GM23248 (cell line): ENCODE measurements around the gene MRTFB.

Experiments used
- EZH2 ChIP-seq: fragments of 200-600 bp; sonication (generic); IDR thresholded peaks from 2 replicates; pipeline ENCODE4 v1.6.1; 2018; ENCODE audit warnings: antibody characterized with exemption, mild to moderate bottlenecking; ENCODE audit not compliant: insufficient read depth, poor library complexity, severe bottlenecking
- EZH2phosphoT487 ChIP-seq: fragments of 200-600 bp; sonication (generic); IDR thresholded peaks from 2 replicates; pipeline ENCODE4 v1.6.1; 2018; ENCODE audit warnings: antibody characterized with exemption, moderate library complexity, mild to moderate bottlenecking, low read depth; ENCODE audit not compliant: insufficient read depth

DNA sequence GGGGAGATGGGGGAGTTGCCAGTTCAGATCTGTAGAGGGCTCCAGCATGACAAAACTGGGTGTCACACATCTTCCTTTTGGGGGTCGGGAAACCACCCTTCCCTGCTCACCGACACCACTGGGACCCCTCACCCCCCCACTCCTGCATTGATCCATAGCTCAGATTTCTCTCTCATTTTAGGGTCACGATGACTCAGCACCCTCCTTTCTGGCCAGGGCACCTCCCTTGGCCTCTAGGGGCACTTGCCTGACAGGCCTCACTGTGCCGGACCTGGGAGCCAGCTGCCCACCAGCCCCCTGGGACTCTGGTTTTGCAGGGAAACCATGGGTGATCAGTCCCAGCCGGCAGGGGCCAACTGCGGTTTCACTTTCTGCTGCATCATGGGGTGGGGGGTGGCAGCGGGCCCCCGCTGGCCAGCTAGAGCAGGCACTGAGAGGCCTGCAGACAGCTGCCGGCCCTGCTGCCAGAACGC is 239.4 kb downstream of the MRTFB start:
- no peak for TF ChIP-seq EZH2phosphoT487
- no peak for TF ChIP-seq EZH2
